ENCODE measurements around the gene QRFPR. TPM values are rescaled to one million over a fixed set of nuclear protein-coding genes. Genes with fewer than 3 reads are reported as not detected.

QRFPR gene
- total and polyA plus RNA-seq, 10 donors, result not detected

DNA sequence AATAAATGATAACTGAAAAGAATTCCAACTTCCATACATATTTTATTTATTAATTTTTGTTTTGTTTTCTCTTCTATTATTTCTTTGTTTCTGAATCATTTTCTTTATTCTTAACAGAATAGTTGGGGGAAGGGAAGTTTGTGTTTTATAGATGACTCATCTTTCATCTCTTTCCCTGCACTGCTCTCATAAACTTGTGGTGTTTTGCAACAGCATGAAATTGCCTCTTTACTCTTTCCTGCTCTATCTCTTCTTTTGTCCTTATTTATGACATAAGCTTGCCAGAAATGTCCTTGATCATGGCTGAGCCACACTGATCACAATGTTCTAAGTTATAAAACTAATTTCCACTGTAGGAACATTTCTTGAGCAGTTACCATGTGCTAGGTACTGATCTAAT lies 22.3 kb downstream of the QRFPR start:
- Histone ChIP-seq H3K36me3 (no peaks in the 10 kb centered on the region), H3K27ac (no peak overlapping the region), H3K4me3 (no peak overlapping the region), H3K4me1 (no peaks in the 10 kb centered on the region), H3K27me3 (replicated peaks in 1 of 7) (no peaks in the 10 kb centered on the region), H3K9me3 (peaks cover 0 to 17% (median 11%) of the 10 kb centered on the region in 8 donors)
- TF ChIP-seq POLR2AphosphoS5 (IDR thresholded peaks at IDR 0.05) (no peak), POLR2A (IDR thresholded peaks at IDR 0.05) (no peak), CTCF (IDR thresholded peaks at IDR 0.05 in 8 of 11, conservative IDR thresholded peaks at IDR 0.05 in 3 of 11) (no peak)
- intact Hi-C loops (cut with DNase I; ENCODE audit: low total_unique reads), result no loop called here
- no peak for DNase-seq

DNA sequence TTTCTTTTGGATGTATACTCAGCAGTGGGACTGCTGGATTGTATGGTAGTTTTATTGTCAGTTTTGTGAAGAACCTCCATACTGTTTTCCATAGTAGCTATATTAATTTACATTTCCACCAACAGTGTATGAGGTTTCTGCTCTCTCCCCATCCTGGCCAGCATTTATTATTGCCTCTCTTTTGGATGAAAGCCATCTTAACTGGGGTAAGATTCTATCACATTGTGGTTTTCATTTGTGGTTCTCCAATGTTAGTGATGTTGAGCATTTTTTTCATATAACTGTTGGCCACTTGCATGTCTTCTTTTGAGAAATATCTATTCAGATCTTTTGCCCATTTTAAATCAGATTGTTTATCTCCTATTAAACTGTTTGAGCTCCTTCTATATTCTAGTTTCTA lies 27.6 kb downstream of the QRFPR start:
- no peaks in the 10 kb centered on the region for H3K4me1 ChIP-seq
- H3K9me3 ChIP-seq, result peaks cover 0 to 19% (median 12%) of the 10 kb centered on the region in 8 donors
- H3K27me3 ChIP-seq (replicated peaks in 1 of 7), result peaks cover 0 to 5% (median 0%) of the 10 kb centered on the region in 7 donors
- H3K4me3 ChIP-seq, result no peak overlapping the region
- DNase-seq, result no peak
- TF ChIP-seq POLR2A (IDR thresholded peaks at IDR 0.05), result no peak
- no peak for TF ChIP-seq POLR2AphosphoS5 (IDR thresholded peaks at IDR 0.05)
- no peak for TF ChIP-seq CTCF (IDR thresholded peaks at IDR 0.05 in 8 of 11, conservative IDR thresholded peaks at IDR 0.05 in 3 of 11)
- no peaks in the 10 kb centered on the region for H3K36me3 ChIP-seq
- intact Hi-C loops (cut with DNase I; ENCODE audit: low total_unique reads), result no loop called here
- H3K27ac ChIP-seq, result no peak overlapping the region

DNA sequence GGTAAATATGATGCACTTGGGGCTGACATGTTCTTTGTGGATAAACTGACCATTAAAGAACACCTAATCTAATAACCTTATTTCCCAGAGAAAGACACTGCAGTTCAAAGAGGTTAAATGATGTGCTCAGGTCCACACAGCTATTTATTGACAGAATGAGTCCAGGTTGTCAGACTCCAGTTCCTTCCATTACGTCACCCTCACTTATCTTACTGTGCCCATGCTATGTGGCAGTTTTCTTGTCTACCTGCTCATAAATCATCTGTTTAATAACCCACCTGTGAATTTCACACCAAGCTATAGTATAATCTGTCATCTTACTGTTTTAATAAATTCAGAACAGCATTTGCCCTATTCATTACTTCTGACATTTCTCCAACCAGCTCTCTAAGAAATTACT lies 36.7 kb downstream of the QRFPR start:
- WGBS, 5 donors, result 29 to 85% (median 82%) methylated on average over 1 of the region's 1 CpG
- Histone ChIP-seq H3K4me3 (no peak overlapping the region), H3K27me3 (replicated peaks in 1 of 7) (peaks cover 0 to 3% (median 0%) of the 10 kb centered on the region in 7 donors), H3K27ac (no peak overlapping the region), H3K36me3 (no peaks in the 10 kb centered on the region), H3K9me3 (no peaks in the 10 kb centered on the region), H3K4me1 (no peaks in the 10 kb centered on the region)
- no peak for TF ChIP-seq POLR2AphosphoS5 (IDR thresholded peaks at IDR 0.05)
- no peak for TF ChIP-seq CTCF (IDR thresholded peaks at IDR 0.05 in 8 of 11, conservative IDR thresholded peaks at IDR 0.05 in 3 of 11)
- no peak for TF ChIP-seq POLR2A (IDR thresholded peaks at IDR 0.05)
- intact Hi-C loops (cut with DNase I; ENCODE audit: low total_unique reads), result no loop called here
- no peak for DNase-seq

DNA sequence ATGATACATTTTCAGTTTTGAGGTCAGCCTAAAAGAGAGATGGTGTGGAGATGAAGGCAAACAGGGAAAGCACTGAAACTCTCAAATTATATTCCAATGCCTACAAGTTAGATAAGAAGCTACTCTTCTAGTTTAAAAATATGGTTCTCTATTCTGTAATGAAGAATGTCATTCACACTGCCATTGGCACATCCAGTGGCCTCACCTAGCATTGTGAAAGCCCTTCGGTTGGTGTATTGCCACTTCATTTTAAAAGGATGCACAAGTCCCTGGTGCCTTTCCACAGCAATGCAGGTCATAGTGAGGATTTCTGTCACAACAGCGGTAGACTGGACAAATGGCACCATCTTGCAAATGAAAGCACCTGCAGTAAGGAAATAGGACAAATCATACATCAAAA lies 40.6 kb downstream of the QRFPR start:
- WGBS, 5 donors, result 84 to 95% (median 85%) methylated on average over 2 of the region's 2 CpGs
- Histone ChIP-seq H3K9me3 (no peaks in the 10 kb centered on the region), H3K27me3 (replicated peaks in 1 of 7) (no peaks in the 10 kb centered on the region), H3K4me3 (no peak overlapping the region), H3K4me1 (no peaks in the 10 kb centered on the region), H3K36me3 (no peaks in the 10 kb centered on the region), H3K27ac (no peak overlapping the region)
- intact Hi-C loops (cut with DNase I; ENCODE audit: low total_unique reads), result no loop called here
- TF ChIP-seq POLR2A (IDR thresholded peaks at IDR 0.05) (no peak), CTCF (IDR thresholded peaks at IDR 0.05 in 8 of 11, conservative IDR thresholded peaks at IDR 0.05 in 3 of 11) (no peak), POLR2AphosphoS5 (IDR thresholded peaks at IDR 0.05) (no peak)
- no peak for DNase-seq

Measured in spleen (tissue), 11 donors.